CD4-positive, alpha-beta T cell treated with Interleukin-17A for 4 hours (primary cell): ENCODE results near the gene YPEL3.

Experiments used
- DNase-seq: peaks from one replicate; pipeline ENCODE4 v3.0.0-alpha.2; 2020; ENCODE audit warnings: mixed read lengths

The YPEL3 gene

GRCh38 chr16:30068333-30068732 is 27.7 kb downstream of the YPEL3 start:
- no peak for DNase-seq

DNA sequence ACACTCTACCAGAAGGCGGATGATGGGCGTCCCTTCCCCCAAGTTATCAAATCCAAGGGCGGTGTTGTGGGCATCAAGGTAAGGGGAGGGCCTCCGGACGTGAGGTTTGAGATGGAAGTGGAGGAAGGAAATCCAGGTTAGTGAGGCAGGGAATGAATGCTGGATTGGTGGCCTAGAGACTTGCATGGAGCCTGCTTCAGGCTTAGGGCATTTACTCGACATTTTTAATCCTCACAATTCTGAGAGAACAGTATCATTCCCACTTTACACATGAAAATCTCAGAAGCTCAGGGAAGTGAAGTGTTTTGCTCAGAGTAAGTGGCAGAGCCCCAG is 28.5 kb downstream of the YPEL3 start:
- DNase-seq: no peak

DNA sequence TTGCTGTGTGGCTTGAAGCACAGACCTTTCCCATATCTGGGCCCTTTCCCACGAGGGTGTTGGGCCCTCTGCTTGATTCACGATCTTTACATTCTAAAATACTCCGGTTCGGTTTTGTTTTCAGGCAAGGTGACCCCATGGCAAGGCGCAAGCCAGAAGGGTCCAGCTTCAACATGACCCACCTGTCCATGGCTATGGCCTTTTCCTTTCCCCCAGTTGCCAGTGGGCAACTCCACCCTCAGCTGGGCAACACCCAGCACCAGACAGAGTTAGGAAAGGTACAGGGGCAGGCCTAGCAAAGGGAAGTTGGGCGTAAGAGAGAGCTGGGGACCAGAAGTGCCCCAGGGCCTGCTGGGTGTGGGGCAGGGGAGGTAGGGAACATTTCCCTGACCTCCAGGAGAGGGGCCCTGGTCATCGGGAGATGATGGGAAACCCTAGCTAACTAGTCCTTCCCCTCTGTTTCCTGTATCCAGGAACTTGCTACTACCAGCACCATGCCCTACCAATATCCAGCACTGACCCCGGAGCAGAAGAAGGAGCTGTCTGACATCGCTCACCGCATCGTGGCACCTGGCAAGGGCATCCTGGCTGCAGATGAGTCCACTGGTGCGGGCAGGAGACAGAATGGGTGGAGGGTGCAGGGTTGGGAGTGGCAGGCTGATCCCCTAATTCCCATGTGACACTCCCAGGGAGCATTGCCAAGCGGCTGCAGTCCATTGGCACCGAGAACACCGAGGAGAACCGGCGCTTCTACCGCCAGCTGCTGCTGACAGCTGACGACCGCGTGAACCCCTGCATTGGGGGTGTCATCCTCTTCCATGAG is 29.0 kb downstream of the YPEL3 start:
- DNase-seq: no peak

DNA sequence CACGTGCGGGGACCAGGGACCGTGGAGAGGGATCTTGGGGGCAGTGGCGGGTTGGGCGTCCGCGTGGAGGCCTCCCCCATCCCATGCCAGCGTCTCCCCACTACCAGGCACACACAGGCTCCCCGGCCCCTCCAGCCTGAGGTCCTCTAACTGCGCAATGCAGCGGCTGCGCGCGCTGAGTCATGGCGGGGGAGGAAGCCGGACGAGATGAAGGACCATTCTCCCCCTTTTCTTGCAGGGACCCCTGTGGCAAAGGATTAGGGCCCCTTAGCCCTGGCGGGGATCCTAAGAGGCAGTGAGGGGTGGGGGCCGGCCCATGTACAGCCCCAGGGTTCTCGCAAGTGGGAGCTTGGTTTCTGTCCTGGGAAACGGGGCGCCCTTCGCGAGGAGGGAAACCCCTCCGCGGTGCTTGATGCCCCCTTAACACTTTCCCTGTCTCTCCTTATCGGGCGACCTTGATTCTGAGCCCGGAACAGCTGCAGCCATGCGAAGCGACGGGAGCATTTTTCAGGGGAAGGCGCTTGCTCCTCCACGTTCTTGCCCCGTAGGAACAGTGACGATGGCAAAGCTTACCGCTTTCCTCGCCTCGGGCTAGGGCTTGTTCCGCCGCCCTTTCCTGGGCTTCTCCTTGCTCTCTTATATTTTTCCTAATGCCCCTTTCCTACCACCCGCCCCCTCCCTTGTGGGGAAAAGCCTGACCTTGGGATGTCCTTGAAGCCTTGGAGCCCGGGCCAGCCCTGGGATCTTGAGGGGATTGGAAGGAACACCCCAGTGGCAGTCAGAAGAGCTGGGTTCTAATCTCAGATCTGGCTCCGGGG is 29.9 kb downstream of the YPEL3 start:
- peak; percentile 56 for DNase-seq

DNA sequence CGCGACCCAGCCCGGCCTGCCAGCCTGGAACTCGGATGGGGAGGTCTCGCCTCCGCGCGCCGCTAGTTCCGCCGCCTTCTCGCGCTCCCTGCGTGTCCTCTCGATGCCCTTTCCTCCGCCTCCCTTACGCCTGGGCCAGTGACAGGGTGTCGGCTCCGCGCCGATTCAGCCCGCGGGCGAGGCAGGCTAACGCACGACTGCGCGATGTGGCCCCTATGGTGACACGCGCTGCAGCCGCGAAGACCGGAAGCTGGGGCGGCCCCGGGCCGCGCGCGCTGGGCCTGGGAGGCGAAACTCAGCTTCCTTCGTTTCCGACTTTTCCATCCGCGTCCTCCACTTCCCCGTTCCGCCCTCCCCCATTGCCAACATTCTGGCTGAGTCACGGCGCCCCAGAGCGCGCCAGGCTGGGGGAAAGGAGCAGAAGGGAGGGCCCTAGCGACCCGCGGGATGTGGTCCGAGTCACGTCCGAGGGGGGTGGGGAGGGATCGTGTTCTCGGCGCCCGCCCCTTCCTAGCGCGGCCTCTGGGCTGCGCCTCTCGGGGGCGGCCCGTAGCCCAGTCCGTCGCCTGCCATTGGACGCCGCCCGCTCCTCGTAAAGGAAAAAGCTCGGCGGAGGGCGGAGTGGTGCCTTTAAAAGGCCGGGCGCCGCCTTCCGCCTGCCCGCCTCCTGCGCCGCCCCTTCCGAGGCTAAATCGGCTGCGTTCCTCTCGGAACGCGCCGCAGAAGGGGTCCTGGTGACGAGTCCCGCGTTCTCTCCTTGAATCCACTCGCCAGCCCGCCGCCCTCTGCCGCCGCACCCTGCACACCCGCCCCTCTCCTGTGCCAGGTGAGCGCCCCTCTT is 30.7 kb downstream of the YPEL3 start, which contains the start of gene ALDOA:
TSS of gene ALDOA (plus strand) at position 659 of the 841 bp plus-strand sequence. CDS start 1,138 bp downstream, outside the sequence.
- DNase-seq: peak; percentile 96

DNA sequence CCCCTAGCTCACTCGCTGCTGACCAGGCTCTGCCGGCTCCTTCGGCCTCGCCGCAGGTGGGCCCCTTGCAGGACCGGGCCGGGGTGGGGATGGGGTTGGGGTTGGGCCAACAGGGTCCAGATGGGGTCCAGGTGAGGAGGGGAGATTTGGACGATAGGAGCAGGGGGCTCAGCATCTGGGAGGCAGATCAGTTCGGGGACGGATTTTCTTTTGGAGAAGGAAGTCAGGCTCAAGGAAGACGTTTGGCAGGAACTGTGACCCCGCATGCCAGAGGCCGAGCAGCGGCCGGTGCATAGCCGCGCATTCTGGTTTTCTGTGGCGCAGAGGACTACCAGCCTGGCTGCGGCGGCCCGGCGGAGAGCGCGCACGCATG is 31.3 kb downstream of the YPEL3 start:
- DNase-seq: no peak

- peak; percentile 80 for DNase-seq
Observed at GRCh38 chr16:30063893-30064728, 31.9 kb downstream of the YPEL3 start.

GRCh38 chr16:30063278-30063892 is 32.6 kb downstream of the YPEL3 start:
- DNase-seq: no peak

DNA sequence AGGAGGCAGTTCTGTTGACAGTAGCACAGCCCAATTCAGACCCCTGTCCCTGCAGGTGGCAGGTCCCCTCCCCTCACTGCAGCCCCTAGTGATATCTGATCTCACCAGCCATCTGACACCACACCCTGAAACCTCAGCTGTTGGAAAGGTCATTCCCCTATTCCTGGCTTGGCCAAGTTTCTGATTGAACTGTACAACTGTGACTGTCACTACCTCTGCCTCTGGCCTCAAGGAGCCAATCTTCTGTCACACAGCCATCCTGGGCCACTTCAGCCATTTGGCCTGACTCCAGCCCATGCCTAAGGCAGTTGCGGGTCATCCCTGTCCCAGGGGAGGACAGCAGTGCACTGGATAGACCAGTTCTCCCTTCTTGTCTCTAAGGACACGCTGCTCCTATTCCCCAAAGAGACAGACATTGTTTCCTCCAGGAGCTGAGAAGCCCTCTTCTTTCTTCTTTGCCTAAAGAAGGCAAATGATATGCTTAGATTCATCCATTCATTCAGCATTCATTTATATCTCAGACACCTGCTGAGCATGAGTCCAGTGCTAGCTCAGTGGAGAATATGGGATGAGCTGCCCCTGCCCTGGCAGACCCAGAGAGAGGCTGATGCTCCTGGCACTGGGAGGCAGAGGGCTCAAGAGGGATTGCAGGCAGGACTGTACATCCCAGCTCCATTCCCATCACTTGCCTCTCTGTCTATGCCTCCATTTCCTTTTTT is 35.0 kb downstream of the YPEL3 start:
- DNase-seq: no peak

- no peak for DNase-seq
Observed at GRCh38 chr16:30060346-30060745, 35.7 kb downstream of the YPEL3 start.

- DNase-seq: peak; percentile 67
Observed at GRCh38 chr16:30054959-30055553, 41.0 kb downstream of the YPEL3 start.

DNA sequence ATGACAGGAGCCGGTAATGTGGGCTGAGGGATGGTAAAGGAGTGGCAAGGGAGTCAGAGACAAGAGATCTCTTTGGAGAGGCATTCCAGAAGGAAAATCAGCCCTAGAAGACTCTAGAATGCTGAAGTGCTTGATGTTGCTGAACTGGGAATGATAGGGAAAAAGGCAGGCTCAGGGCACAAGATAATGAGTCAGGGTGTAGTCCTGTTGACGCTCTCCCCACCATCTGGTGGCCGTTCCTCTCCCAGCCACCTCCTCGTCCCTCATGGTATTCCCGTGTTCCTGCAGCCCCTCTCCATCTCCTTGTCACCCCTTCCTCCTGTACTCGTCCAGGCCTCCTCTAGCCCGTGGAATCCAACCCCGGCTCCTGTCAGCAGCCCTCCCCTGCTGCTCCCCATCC is 41.6 kb downstream of the YPEL3 start:
- no peak for DNase-seq

GRCh38 chr16:30053376-30054015 is 42.5 kb downstream of the YPEL3 start:
- DNase-seq: no peak

GRCh38 chr16:30052671-30053372 is 43.2 kb downstream of the YPEL3 start:
- peak; percentile 92 for DNase-seq

DNA sequence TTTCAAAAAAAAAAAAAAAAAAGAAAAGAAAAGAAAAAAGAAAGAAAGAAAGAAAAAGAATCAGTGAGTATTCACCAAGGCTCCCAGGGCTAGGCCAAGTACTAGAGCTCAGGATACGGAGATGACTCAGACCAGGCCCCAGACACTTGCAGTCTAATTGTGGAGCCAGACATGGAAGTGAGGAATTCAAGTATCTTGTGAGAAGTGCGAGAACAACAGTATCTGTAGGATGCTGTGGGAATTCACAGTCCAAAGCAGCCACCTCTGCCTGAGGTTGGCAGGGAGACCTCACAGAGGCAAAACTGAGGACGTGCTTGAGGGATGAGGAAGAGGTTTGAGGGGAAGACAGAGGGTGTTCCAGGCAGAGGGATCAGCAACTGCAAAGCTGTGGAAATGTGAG is 44.5 kb downstream of the YPEL3 start:
- no peak for DNase-seq

GRCh38 chr16:30049871-30050270 is 46.1 kb downstream of the YPEL3 start:
- no peak for DNase-seq

- no peak for DNase-seq
Observed at GRCh38 chr16:30046588-30046987, 49.4 kb downstream of the YPEL3 start.

DNA sequence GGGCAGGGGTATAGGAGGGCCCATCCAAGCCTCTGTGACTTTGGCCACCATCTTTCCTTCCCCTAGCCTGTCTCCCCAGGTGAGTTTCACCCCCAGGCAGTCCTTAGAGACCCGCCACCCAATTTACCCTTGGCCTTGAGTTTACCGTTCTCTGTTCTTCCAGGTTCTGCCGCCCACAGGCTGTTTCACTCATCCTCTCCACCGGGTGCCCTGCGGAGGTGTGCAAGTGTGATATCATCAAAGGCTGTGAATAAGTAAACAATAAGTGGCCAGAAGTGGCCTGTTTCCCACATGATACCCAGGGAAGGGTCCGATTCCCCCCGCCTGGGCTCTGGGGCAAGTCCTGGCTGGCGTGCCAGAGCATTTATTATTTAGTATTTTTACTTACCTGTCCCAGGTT is 49.8 kb downstream of the YPEL3 start:
- DNase-seq: no peak
